ENCODE measurements around the gene CERS2.
A peak's percentile ranks its signal among the peaks of the same experiment; 100 is the strongest.

The CERS2 gene

GRCh38 chr1:150974580-150975478, at the start of gene CERS2:
TSS of gene CERS2 (minus strand) at chr1:150974835. CDS start at chr1:150969090, 5,745 bp downstream.
- peak within 1 kb of the TSS; percentile 66 for H3K4me3 ChIP-seq (ENCODE audit: low read depth, low read length)

DNA sequence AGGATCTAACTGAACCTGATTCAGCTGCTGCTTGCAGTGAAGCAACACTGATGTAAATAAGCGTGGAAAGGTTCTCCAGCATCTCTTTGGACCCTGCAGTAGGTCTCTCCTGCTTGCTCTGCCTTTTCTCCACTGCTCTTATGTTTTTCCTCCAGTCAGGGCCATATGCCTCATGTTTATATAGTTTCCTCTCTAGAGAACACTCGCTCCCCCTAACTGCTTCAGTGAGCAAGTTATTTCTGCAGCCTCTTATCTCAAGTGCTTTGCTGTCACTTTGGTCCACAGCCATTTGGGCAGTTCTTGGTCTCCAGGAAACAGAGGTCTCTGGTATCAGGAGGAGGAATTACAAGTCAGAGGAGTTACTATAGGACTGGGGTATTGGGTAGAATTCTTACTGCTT, 38.9 kb upstream of the CERS2 start:
- no peak overlapping the region for H3K4me3 ChIP-seq (ENCODE audit: low read depth, low read length)

DNA sequence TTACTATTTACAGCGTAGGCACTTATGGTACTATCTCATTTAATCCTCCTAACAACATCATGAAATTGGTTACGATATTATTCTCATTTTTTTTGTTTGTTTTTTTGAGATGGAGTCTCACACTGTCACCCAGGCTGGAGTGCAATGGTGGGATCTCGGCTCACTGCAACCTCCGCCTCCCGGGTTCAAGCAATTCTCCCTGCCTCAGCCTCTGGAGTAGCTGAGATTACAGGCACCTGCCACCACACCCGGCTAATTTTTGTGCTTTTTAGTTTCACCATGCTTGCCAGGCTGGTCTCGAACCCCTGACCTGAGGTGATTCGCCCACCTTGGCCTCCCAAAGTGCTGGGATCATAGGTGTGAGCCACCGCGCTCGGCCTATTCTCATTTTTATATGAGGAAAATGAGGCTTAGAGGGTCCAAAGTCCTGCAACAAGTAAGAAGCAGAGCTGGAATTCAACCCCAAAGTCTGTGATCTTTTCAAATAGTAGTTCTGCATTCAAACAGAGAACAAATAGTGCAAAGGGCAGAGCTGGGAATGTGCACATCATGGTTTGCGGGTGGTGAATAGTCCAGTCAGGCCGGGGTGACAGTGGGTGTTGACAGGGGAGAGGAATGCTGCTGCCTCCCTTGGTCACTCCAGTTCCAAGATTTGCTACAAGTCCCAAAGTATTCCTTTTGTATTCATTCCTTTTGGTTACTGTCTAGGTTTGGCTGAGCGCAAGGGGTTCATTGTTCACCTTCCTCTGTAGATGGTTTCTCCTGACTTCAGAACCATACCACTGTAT, 38.2 kb upstream of the CERS2 start:
- H3K4me3 ChIP-seq (ENCODE audit: low read depth, low read length): no peak overlapping the region

- no peak overlapping the region for H3K4me3 ChIP-seq (ENCODE audit: low read depth, low read length)
Observed at GRCh38 chr1:151011154-151011850, 36.7 kb upstream of the CERS2 start.

GRCh38 chr1:151010346-151010726, 35.7 kb upstream of the CERS2 start:
- H3K4me3 ChIP-seq (ENCODE audit: low read depth, low read length): no peak overlapping the region

DNA sequence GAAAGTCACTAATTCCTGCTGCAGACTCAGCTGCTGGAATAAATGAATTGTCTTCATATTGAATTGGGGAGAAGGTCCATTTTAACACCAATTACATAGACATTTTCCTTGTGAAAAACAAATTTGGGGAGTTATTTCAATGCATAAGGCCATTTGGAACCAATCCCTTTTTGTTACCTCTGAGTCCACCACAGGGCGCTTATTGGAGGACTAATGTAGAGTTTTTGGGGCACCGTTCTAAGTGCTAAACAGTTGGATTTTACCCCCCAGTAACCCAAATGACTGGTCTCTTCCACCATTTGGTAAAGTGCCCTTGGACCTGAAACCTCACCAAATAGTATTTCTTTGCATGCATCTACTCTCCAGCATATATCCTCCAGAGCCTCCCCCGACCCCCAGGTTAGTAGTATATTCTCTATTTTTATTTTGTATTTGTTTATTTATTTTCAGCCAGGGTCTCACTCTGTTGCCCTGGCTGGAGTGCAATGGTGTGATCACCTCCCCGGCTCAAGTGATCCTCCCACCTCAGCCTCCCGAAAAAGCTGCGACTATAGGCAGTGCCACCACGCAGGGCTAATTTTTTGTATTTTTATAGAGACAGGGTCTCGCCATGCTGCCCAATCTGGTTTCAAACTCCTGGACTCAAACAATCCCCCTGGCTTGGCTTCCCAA, 35.2 kb upstream of the CERS2 start:
- no peak overlapping the region for H3K4me3 ChIP-seq (ENCODE audit: low read depth, low read length)

DNA sequence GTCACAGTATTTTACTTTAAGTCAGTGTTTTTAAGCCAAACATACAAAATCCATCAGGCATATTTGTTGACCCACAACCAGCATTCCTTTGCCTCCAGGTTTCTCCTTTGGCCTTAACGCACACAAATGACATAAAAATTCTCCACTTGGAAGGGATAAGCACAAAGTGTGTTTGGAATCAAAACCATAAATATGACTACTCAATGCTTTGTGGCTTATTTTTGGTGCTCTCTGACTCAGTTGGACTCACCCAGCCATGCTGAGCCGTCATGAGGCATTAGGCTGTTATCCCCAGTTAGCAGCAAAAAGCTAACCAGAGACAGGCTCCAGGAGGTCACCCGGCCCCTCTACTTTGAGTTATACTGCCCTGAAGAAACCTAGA, 34.6 kb upstream of the CERS2 start:
- H3K4me3 ChIP-seq (ENCODE audit: low read depth, low read length): peak overlapping the region; percentile 88

DNA sequence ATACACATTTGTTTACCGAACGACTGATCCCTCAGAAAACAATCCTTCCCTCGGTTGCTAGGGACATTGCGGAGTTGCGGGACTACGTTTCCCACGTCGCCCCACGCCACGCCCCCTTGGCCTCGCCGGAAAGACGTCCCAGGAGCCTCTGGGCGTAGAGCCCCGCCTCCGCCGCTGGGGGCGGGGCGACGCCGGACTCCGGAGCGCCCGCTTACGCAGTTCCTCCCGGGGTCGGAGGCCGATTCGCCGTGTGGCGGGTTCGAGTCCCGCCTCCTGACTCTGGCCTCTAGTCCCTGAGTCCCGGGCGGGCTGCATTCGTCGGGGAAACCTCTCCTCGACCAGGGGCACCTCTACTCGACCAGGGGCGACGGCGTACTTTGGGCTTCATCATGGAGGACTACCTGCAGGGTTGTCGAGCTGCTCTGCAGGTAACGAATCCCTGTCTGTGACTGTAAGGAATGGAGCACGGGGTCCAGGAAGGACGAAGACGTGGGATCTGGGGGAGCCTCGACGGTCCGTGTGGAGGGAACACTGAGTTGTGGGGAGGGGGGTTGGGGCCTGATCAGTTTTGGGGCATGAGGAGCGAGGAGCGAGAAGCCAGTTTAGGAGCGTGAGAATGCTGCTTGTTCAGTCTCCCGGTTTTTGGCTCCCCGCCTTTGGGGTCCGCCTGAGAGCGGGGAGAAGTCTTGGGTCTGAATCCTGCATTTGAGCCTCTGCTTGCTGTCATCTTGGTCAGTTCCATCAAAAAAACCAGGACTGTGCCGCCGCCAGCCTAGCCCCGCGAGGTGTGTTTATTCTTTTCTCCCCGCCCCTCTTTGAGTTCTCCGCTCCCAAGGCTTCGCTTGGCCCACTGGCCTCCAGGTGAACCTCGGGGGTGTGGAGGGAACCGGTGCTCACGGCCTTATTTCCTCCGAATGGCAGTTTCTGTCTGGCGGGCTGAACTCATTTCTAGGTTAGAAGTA, 33.9 kb upstream of the CERS2 start, which contains the start of gene PRUNE1:
Gene PRUNE1 (plus strand): TSS at position 206 of the 962 bp plus-strand sequence. CDS start 184 bp downstream, at position 390.
- peak within 1 kb of the TSS; percentile 88 for H3K4me3 ChIP-seq (ENCODE audit: low read depth, low read length)

DNA sequence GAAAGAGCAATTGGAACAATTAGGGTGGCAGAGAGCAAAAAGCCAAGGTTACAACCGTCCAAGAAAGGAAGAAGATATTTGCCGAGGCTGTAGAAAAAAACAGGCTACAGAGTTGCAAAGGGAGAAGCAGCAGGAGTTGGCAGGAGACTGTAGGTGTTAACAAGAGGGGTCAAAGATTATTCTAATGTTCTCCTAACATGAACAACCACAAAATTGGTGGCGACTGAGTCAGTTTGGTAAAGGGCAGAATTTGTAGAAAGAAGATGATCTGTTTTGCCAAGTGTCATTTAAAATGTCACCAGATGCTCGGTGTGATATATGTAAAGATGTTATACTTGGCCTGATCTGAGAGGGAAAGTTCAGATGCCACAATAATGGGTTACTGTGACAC, 33.2 kb upstream of the CERS2 start:
- H3K4me3 ChIP-seq (ENCODE audit: low read depth, low read length): no peak overlapping the region

DNA sequence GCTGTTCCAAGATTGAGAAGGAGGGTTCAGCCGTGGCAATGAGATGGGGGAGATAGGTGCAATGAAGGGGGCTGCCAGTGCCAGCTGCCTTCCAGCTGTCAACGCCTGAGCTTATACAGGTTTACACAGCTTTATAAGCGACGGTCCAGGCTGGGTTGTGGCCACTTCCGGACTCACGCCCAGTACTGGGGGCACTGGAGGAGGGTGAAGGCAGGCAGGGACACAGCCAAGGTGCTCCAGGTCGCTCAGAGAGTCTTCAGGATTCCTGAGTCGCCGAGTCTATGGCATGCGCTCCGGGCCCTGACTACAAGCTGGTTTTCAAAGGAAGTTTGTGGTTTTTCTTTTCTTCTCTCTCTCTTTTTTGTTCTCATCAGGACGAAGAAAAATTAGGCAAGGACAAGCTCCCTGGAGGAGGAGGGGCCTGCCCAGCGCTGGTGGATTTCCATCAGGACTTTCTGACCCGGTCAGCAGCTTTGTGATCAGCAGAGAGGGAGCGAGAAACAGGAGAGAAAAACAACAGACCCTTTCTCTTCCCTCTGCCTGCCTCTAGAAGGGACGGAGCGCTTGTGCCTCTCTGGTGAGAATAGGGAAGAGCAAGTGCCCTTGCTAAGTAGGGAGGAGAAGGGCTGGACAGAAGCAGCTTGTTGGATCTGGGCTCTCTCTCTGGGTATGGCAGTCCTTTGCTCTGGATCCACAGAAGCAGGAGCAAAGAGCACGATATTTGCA, 31.9 kb upstream of the CERS2 start, which contains the start of gene MINDY1:
Gene MINDY1 (minus strand): TSS at position 576 of the 726 bp plus-strand sequence. CDS start 4,285 bp downstream, outside the sequence.
- H3K4me3 ChIP-seq (ENCODE audit: low read depth, low read length): peak within 1 kb of the TSS; percentile 30

- H3K4me3 ChIP-seq (ENCODE audit: low read depth, low read length): peak overlapping the region; percentile 30
Observed at GRCh38 chr1:151005729-151006319, 31.2 kb upstream of the CERS2 start.

DNA sequence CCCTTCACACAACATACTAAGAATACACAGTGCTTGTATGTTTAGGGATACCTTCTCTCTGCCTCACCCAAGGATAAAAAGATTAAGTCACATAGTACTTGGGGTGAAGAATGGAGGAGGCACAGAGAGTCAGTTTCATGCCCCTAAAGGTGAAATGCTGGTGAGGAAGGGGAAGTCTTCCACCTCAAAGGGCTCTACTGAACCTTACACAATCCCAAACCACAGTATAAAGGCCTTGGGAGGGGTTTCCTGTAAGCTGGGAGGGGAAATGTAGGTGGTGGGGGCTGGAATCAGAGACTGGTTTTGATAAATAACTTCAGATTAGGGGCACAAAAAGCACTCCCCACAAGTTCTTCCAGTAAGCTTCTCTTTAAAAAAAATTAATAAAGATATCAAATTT, 28.5 kb upstream of the CERS2 start:
- H3K4me3 ChIP-seq (ENCODE audit: low read depth, low read length): no peak overlapping the region

- no peak overlapping the region for H3K4me3 ChIP-seq (ENCODE audit: low read depth, low read length)
Observed at GRCh38 chr1:151002611-151003010, 28.0 kb upstream of the CERS2 start.

- no peak overlapping the region for H3K4me3 ChIP-seq (ENCODE audit: low read depth, low read length)
Observed at GRCh38 chr1:151002051-151002450, 27.4 kb upstream of the CERS2 start.

DNA sequence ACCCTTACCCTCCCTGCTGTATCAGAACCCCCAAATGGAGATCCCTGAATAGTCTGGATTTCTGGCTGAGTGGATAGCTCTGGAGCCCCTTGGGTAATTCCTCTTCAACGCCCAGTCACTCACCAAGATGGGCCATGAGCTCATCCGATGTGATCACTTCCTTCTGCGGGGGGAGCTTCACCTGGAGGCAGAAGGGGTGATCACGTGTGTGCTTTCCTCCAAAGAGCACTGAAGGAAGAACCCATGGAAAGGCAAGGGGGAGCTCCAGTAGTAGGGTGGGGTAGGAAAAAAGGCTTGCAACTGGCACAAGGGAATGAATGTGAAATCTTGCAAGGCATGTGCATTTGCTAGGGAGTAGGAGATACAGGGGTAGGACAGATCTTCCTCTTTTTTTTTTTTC, 27.0 kb upstream of the CERS2 start:
- no peak overlapping the region for H3K4me3 ChIP-seq (ENCODE audit: low read depth, low read length)

DNA sequence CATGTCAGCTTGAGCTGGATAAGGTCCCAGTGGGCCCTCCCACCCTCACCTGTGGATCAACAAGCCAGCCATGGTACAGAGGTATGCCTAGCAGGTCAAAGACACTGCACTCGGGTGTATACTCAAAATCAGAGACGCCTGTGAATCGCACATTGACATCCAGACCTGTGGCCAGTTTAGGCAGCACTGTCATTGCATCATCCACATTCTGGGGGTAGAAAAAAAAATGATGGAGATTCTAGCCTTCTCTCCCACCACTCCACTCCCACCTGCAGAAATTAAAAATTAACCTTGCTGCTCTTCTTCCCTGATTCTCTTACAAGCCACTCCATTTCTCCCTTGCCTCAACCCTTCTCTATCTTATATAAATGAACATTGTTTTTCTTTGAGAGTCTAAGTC, 25.8 kb upstream of the CERS2 start:
- H3K4me3 ChIP-seq (ENCODE audit: low read depth, low read length): no peak overlapping the region

DNA sequence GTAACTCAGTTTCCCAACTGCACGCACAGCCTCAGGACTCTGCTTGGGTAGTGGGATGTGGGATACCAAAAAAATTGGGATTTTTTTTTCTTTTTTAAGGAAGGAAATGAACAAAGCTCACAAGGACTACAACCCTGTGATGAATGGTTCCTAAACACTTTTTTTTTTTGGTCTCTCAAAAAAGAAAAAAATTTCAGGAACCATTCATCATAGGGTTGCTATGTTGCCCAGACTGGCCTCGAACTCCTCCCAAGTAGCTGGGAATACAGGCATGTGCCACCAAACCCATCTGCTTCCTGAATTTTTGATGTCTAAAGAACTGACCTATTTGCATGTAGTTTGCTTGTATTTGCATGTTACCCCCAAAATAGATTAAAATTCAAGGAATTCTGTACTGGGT, 25.3 kb upstream of the CERS2 start:
- no peak overlapping the region for H3K4me3 ChIP-seq (ENCODE audit: low read depth, low read length)

DNA sequence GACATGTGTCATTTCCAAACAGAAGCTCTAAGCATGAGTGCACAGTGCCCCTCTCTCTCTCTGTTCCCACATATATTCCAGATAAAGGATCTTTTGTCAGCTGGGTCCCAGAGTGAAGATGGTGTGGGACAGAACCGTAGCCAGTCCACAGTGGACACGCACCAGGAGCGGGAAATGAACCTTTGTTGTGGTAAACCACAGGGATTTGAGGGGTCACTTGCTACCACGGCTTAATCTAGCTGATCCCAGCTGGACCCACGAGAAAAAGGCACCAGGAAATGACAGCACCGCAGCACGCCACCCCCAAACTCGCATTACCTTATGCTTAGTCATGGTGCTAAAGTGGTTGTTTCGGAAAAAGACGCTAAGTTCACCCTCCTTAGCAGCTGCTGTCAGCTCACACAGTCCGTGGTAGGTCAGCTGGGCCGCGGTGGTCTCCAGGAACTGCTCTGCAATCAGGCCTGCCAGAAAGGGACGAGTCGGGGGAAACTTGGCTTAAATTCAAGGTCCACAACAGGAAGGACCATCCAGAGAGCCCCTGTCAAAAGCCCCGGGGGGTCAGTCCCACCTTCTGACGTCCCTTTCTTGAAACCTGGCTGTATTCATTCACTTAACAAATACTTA, 24.5 kb upstream of the CERS2 start:
- no peak overlapping the region for H3K4me3 ChIP-seq (ENCODE audit: low read depth, low read length)
